Esophagus (tissue), 2 donors: ENCODE data around the gene GMDS. TPM values are rescaled to one million over a fixed set of nuclear protein-coding genes. Genes with fewer than 3 reads are reported as not detected.

ENCODE experiments used
- H3K27ac ChIP-seq, 2 donors: one replicate each; pipeline ENCODE4 v1.5.1; 2013; ENCODE audit warnings: low read depth in 2 of 2, mild to moderate bottlenecking in 2 of 2, inconsistent platforms in 1 of 2, low read length in 1 of 2, moderate library complexity in 1 of 2
- H3K27me3 ChIP-seq, 2 donors: one replicate each; pipeline ENCODE4 v1.6.1; 2013; ENCODE audit warnings: low read length in 2 of 2, control low read depth in 1 of 2, mild to moderate bottlenecking in 1 of 2; ENCODE audit not compliant: insufficient read depth in 2 of 2, control insufficient read depth in 1 of 2
- H3K36me3 ChIP-seq, 2 donors: one replicate each; pipeline ENCODE4 v1.6.1; 2013; ENCODE audit warnings: low read length in 1 of 2; ENCODE audit not compliant: control insufficient read depth in 2 of 2, insufficient read depth in 2 of 2
- H3K4me1 ChIP-seq, 2 donors: one replicate each; pipeline ENCODE4 v1.6.1; 2013; ENCODE audit warnings: low read length in 1 of 2; ENCODE audit not compliant: control insufficient read depth in 2 of 2, insufficient read depth in 2 of 2
- H3K4me3 ChIP-seq, 2 donors: one replicate each; pipeline ENCODE4 v1.5.1; 2013; ENCODE audit warnings: low read length in 2 of 2, mild to moderate bottlenecking in 2 of 2, low read depth in 1 of 2, moderate library complexity in 1 of 2
- H3K9me3 ChIP-seq, 2 donors: one replicate each; pipeline ENCODE4 v1.6.1; 2013; ENCODE audit warnings: mild to moderate bottlenecking in 2 of 2, low read depth in 1 of 2, low read length in 1 of 2, moderate library complexity in 1 of 2; ENCODE audit not compliant: control insufficient read depth in 2 of 2, insufficient read depth in 1 of 2
- WGBS, 2 donors: extraction: QIAGEN DNeasy Blood & Tissue Kit; methylation state at CpG; one replicate each; pipeline ENCODE4 v1.1.7; 2013; 5-methylcytosine and 5-hydroxymethylcytosine counted together
- polyA plus RNA-seq, 2 donors: library from polyadenylated mRNA; stranded (reverse); fragments of 200-250 nt; gene quantifications; one replicate each; pipeline ENCODE4 v1.2.3, GENCODE V29; 2013
- donor health status: healthy with polysubstance abuse.
- donor health status: Bipolar disorder and iron deficiency.

The GMDS gene
- polyA plus RNA-seq, 2 donors: 42.4 to 54.5 TPM

GRCh38 chr6:2229039-2229438, 16.4 kb downstream of the GMDS start:
- H3K36me3 ChIP-seq: no peaks in the 10 kb centered on the region
- 83 to 90% methylated on average over 4 of the region's 4 CpGs for WGBS, 2 donors

GRCh38 chr6:2228392-2228791, 17.0 kb downstream of the GMDS start:
- Histone ChIP-seq H3K9me3 (no peaks in the 10 kb centered on the region), H3K27ac (no peak overlapping the region), H3K4me3 (no peak overlapping the region), H3K36me3 (no peaks in the 10 kb centered on the region), H3K27me3 (peaks cover 0 to 7% of the 10 kb centered on the region in 2 donors), H3K4me1 (no peaks in the 10 kb centered on the region)
- WGBS, 2 donors: 83 to 88% methylated on average over 2 of the region's 2 CpGs

More at GRCh38 chr6:2229039-2229438, 16.4 kb downstream of the GMDS start:
- Histone ChIP-seq H3K27me3 (peaks cover 0 to 7% of the 10 kb centered on the region in 2 donors), H3K9me3 (no peaks in the 10 kb centered on the region), H3K4me1 (no peaks in the 10 kb centered on the region), H3K4me3 (no peak overlapping the region), H3K27ac (no peak overlapping the region)

GRCh38 chr6:2226775-2227174, 18.6 kb downstream of the GMDS start:
- Histone ChIP-seq H3K27me3 (peaks cover 0 to 9% of the 10 kb centered on the region in 2 donors), H3K4me3 (no peak overlapping the region), H3K9me3 (no peaks in the 10 kb centered on the region), H3K27ac (no peak overlapping the region), H3K36me3 (no peaks in the 10 kb centered on the region), H3K4me1 (peaks cover 0 to 2% of the 10 kb centered on the region in 2 donors)
- 75 to 95% methylated on average over 2 of the region's 2 CpGs for WGBS, 2 donors

- H3K9me3 ChIP-seq: no peaks in the 10 kb centered on the region
- peaks cover 0 to 9% of the 10 kb centered on the region in 2 donors for H3K27me3 ChIP-seq
- no peaks in the 10 kb centered on the region for H3K36me3 ChIP-seq
- H3K4me1 ChIP-seq: peaks cover 0 to 2% of the 10 kb centered on the region in 2 donors
- H3K4me3 ChIP-seq: no peak overlapping the region
- whole genome bisulfite sequencing, 2 donors: 43 to 52% methylated on average over 6 of the region's 6 CpGs
- no peak overlapping the region for H3K27ac ChIP-seq
Observed at GRCh38 chr6:2225422-2226392, 19.7 kb downstream of the GMDS start.

- peaks cover 0 to 2% of the 10 kb centered on the region in 2 donors for H3K4me1 ChIP-seq
- 92% methylated on average over 11 of the region's 11 CpGs for WGBS, 2 donors
Observed at GRCh38 chr6:2224847-2225382, 20.5 kb downstream of the GMDS start.

GRCh38 chr6:2222275-2222842, 23.0 kb downstream of the GMDS start:
- WGBS, 2 donors: 52 to 64% methylated on average over 6 of the region's 6 CpGs
- Histone ChIP-seq H3K36me3 (no peaks in the 10 kb centered on the region), H3K27me3 (peaks cover 0 to 2% of the 10 kb centered on the region in 2 donors), H3K4me3 (peak overlapping the region in 1 of 2 donors; percentile 41), H3K4me1 (peaks cover 0 to 2% of the 10 kb centered on the region in 2 donors), H3K9me3 (no peaks in the 10 kb centered on the region), H3K27ac (no peak overlapping the region)

More at GRCh38 chr6:2224847-2225382, 20.5 kb downstream of the GMDS start:
- no peaks in the 10 kb centered on the region for H3K9me3 ChIP-seq
- no peaks in the 10 kb centered on the region for H3K36me3 ChIP-seq
- no peak overlapping the region for H3K27ac ChIP-seq
- peaks cover 0 to 9% of the 10 kb centered on the region in 2 donors for H3K27me3 ChIP-seq
- no peak overlapping the region for H3K4me3 ChIP-seq

GRCh38 chr6:2221726-2222274, 23.6 kb downstream of the GMDS start:
- Histone ChIP-seq H3K27ac (no peak overlapping the region), H3K36me3 (no peaks in the 10 kb centered on the region), H3K4me3 (peak overlapping the region in 1 of 2 donors; percentile 41), H3K9me3 (no peaks in the 10 kb centered on the region), H3K27me3 (peaks cover 0 to 2% of the 10 kb centered on the region in 2 donors), H3K4me1 (peaks cover 0 to 2% of the 10 kb centered on the region in 2 donors)
- WGBS, 2 donors: 35 to 53% methylated on average over 6 of the region's 6 CpGs

- no peaks in the 10 kb centered on the region for H3K36me3 ChIP-seq
- no peak overlapping the region for H3K4me3 ChIP-seq
- peaks cover 0 to 2% of the 10 kb centered on the region in 2 donors for H3K4me1 ChIP-seq
- 94 to 95% methylated on average over 6 of the region's 6 CpGs for WGBS, 2 donors
- H3K9me3 ChIP-seq: no peaks in the 10 kb centered on the region
- H3K27ac ChIP-seq: no peak overlapping the region
- H3K27me3 ChIP-seq: peaks cover 0 to 2% of the 10 kb centered on the region in 2 donors
Observed at GRCh38 chr6:2220154-2220553, 25.3 kb downstream of the GMDS start.

GRCh38 chr6:2218866-2219265, 26.5 kb downstream of the GMDS start:
- peaks cover 0 to 2% of the 10 kb centered on the region in 2 donors for H3K27me3 ChIP-seq
- H3K27ac ChIP-seq: no peak overlapping the region
- 82 to 94% methylated on average over 6 of the region's 6 CpGs for WGBS, 2 donors
- no peaks in the 10 kb centered on the region for H3K9me3 ChIP-seq
- no peaks in the 10 kb centered on the region for H3K36me3 ChIP-seq
- no peak overlapping the region for H3K4me3 ChIP-seq
- peaks cover 0 to 2% of the 10 kb centered on the region in 2 donors for H3K4me1 ChIP-seq
